Testis (tissue), 3 donors: Measurements from ENCODE around the gene ADH1C. TPM values are rescaled to one million over a fixed set of nuclear protein-coding genes. Genes with fewer than 3 reads are reported as not detected.
"Not testable (repeated sequence)": the region's sequence is repeated elsewhere in the genome, so short reads cannot be mapped to it uniquely, and the experiment has no call there.

ENCODE experiments used
- DNase-seq: peaks from one replicate; pipeline ENCODE4 v3.0.0-alpha.2; 2019
- H3K27ac ChIP-seq, 2 donors: fragments of 200-600 bp; sonication (generic); one replicate each; pipeline ENCODE4 v1.5.1; 2019
- H3K27me3 ChIP-seq: fragments of 200-600 bp; sonication (generic); one replicate; pipeline ENCODE4 v1.5.1; 2019
- H3K36me3 ChIP-seq: fragments of 200-600 bp; sonication (generic); one replicate; pipeline ENCODE4 v1.5.1; 2017; ENCODE audit warnings: low read depth; ENCODE audit errors: missing control alignments
- H3K4me1 ChIP-seq: fragments of 200-600 bp; sonication (generic); one replicate; pipeline ENCODE4 v1.5.1; 2019
- H3K4me3 ChIP-seq, 2 donors: fragments of 200-600 bp; sonication (generic); one replicate each; pipeline ENCODE4 v1.5.1; 2017 to 2019
- H3K9me3 ChIP-seq: fragments of 200-600 bp; sonication (generic); one replicate; pipeline ENCODE4 v1.5.1; 2017
- POLR2A ChIP-seq: fragments of 450-650 bp; IDR thresholded peaks from one replicate; pipeline ENCODE4 v1.6.1; 2017; ENCODE audit warnings: antibody characterized with exemption, mild to moderate bottlenecking, moderate library complexity
- WGBS, 2 donors: methylation state at CpG; one replicate each; pipeline ENCODE4 v1.1.5; 2018; 5-methylcytosine and 5-hydroxymethylcytosine counted together
- intact Hi-C: fragments of 100-400 bp; cut with DNase I; formaldehyde crosslinking; loops from one replicate; pipeline ENCODE4 v1.15.1; 2023; ENCODE audit warnings: low total_unique reads
- polyA plus RNA-seq: library from polyadenylated mRNA; stranded (reverse); fragments of 350-450 nt; fragmentation: Illumina TruSeq; extraction: RNeasy Lipid Tissue Mini Kit (QIAGEN cat#74804); gene quantifications from one replicate; pipeline ENCODE4 v1.2.3, GENCODE V29; 2014; ENCODE audit warnings: low read depth, low replicate concordance; ENCODE audit not compliant: insufficient read depth
- total RNA-seq, 2 donors: library from RNA; depleted of rRNA; stranded (reverse); fragments of >200 nt; gene quantifications; one replicate each; pipeline ENCODE4 v1.2.3, GENCODE V29; 2016
- TF ChIP-seq, protein P1 (sequence below), 3 experiments: fragments of 450-650 bp in 2 of 3; fragments of 200-600 bp in 1 of 3; sonication (generic) in 1 of 3; IDR thresholded peaks; one replicate each; pipeline ENCODE4 v1.5.1; 2016 to 2019; ENCODE audit warnings: antibody characterized with exemption in 3 of 3, mild to moderate bottlenecking in 2 of 3, moderate library complexity in 1 of 3

The ADH1C gene
- total and polyA plus RNA-seq, 3 donors from 2014 or later: 0.43 to 2.6 (median 2.4) TPM

DNA sequence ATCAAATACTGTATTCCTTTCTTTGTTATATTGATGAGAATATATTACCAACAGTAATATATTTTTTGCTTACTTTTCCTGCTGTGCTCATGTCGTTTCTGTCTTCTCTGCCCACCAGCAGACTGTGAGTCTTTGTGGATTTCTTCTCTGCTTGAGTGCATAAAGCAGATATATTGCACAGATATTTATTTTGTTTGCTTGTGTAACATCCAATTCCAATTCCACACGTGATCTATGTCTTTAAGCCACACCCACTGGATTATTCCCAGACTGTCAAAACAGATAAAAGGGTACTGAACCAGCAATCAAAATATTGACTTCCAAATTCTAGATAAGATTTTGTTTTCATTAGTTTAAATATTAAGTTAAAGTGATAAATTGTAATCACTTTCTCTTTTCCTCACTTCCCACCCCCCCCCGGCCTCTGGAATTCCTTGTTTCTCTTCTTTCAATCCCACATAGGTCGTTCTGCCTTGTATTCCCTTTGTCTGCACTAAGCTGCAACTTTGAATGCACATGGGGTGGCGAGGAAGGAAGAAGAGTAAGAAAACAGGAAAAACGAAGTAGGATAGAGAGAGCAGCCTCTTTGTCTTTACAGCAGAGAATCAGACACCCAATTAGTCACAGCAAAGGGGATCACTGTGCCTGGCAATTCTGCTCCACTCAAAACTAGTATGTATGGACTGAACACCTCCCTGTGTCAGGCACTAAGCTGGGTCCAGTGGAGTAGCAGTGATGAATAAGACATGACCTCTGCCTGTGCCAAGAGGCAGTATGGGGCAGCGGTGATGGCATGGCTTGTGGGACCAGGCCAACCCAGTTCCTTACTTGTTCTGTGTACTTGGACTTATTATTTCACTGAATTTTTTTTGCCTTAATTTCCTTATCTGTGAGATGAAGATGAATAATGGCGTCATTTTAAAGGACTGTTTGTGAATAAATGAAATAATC lies 31.0 kb downstream of the ADH1C start, which contains the start of gene ADH1B:
ADH1B (minus strand) TSS at position 161 of the 951 bp plus-strand sequence; CDS start at position 91, 70 bp downstream.
- Histone ChIP-seq H3K36me3 (no peaks in the 10 kb centered on the region), H3K4me3 (no peak within 1 kb of the TSS), H3K27ac (no peak within 1 kb of the TSS), H3K27me3 (no peaks in the 10 kb centered on the region), H3K4me1 (peaks cover 21% of the 10 kb centered on the region), H3K9me3 (no peaks in the 10 kb centered on the region)
- intact Hi-C loops: loop anchor here (10.0 kb wide), 1 partner anchor 63 kb away; no protein-coding TSS in a partner anchor
- 61 to 63% methylated on average over 8 of the region's 8 CpGs for WGBS, 2 donors
- TF ChIP-seq, protein P1, sequence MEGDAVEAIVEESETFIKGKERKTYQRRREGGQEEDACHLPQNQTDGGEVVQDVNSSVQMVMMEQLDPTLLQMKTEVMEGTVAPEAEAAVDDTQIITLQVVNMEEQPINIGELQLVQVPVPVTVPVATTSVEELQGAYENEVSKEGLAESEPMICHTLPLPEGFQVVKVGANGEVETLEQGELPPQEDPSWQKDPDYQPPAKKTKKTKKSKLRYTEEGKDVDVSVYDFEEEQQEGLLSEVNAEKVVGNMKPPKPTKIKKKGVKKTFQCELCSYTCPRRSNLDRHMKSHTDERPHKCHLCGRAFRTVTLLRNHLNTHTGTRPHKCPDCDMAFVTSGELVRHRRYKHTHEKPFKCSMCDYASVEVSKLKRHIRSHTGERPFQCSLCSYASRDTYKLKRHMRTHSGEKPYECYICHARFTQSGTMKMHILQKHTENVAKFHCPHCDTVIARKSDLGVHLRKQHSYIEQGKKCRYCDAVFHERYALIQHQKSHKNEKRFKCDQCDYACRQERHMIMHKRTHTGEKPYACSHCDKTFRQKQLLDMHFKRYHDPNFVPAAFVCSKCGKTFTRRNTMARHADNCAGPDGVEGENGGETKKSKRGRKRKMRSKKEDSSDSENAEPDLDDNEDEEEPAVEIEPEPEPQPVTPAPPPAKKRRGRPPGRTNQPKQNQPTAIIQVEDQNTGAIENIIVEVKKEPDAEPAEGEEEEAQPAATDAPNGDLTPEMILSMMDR (IDR thresholded peaks at IDR 0.05): no peak
- no peak for TF ChIP-seq POLR2A
- DNase-seq: no peak

DNA sequence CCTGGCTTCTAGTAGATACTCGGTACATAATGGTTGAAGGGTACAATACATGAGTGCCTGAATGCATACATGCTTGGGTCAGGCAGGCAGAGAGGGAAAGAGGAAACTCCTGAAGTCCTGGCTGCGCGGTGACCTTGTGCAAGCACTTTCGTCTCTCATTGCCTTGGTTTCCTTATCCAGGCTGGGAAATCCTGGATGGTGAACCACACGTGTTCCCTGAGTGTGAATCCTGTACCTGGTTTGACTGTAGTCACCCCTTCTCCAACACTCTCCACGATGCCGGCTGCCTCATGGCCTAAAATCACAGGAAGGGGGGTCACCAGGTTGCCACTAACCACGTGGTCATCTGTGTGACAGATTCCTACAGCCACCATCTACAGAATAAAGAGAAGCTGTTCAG lies 34.7 kb downstream of the ADH1C start:
- H3K36me3 ChIP-seq, H3K4me1 ChIP-seq, H3K27me3 ChIP-seq, DNase-seq, intact Hi-C loops, H3K4me3 ChIP-seq, H3K9me3 ChIP-seq, H3K27ac ChIP-seq: not testable (repeated sequence)
- 54 to 81% methylated on average over 7 to 8 of the region's 8 CpGs for WGBS, 2 donors

DNA sequence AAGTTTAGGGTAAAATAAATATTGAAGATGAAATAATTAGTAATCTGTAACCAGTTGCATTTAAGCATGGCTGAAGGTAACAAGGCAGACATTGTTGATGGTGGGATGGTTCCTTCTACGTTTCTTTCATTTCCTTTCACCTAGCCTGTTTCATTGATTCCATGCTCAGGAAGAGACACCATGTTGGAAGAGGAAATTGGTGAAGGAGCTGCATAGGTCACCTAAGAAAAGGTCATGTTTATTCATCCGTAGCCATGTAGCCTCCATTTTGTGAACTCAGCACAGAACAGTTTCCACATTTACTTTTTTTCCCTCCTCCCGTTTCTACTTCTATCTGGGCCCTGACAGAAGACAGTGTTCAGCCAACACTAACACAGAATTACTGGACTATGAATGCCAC lies 35.2 kb downstream of the ADH1C start:
- H3K36me3 ChIP-seq: no peaks in the 10 kb centered on the region
- DNase-seq: no peak
- H3K27ac ChIP-seq: no peak overlapping the region
- H3K9me3 ChIP-seq: no peaks in the 10 kb centered on the region
- no peak overlapping the region for H3K4me3 ChIP-seq
- no peaks in the 10 kb centered on the region for H3K27me3 ChIP-seq
- TF ChIP-seq, protein P1 (IDR thresholded peaks at IDR 0.05): no peak
- no peak for TF ChIP-seq POLR2A
- H3K4me1 ChIP-seq: peaks cover 4% of the 10 kb centered on the region
- intact Hi-C loops: no loop called here
- 43 to 66% methylated on average over 3 of the region's 3 CpGs for WGBS, 2 donors

DNA sequence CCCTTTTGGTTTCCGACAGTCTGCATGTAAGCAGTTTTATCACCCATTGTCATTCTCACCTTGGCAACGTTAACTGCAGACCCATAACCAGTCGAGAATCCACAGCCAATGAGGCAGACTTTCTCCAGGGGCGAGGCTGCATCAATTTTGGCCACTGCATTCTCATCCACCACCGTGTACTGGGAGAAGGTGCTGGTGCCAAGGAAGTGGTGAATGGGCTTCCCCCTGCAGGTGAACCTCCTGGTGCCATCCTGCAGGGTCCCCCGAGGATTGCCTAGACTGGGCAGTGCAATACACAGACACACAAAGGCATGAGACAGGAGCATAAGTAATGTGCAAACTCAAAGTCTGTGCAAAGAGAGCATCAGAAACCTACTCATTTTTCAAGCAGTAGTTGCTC lies 36.7 kb downstream of the ADH1C start:
- peaks cover 4% of the 10 kb centered on the region for H3K4me1 ChIP-seq
- H3K36me3 ChIP-seq: no peaks in the 10 kb centered on the region
- H3K27ac ChIP-seq: no peak overlapping the region
- no peak for DNase-seq
- no peak overlapping the region for H3K4me3 ChIP-seq
- H3K9me3 ChIP-seq: no peaks in the 10 kb centered on the region
- intact Hi-C loops: no loop called here
- H3K27me3 ChIP-seq: no peaks in the 10 kb centered on the region
- no peak for TF ChIP-seq POLR2A
- TF ChIP-seq, protein P1 (IDR thresholded peaks at IDR 0.05): no peak
- WGBS, 2 donors: 67 to 69% methylated on average over 6 of the region's 6 CpGs

DNA sequence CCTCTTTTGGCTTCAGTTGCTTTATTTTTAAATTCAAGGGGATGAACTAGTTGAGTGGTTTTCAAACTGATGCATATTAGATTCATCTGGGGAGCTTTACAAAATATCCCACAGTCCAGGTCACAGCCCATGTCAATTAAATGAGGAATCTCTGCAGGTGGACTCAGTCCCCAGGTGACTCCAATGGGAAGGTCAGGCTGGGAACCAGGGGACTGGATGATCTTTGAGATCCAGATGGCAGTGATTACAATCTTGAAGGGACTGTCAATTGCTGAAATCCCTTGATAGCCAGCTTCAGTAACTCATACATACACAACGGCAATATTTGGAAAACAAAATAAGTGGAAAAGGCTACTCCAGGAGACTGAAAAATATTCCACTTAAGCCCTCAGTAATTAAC lies 38.3 kb downstream of the ADH1C start:
- H3K4me3 ChIP-seq: no peak overlapping the region
- 90 to 94% methylated on average over 1 of the region's 1 CpG for WGBS, 2 donors

More for the DNA sequence above, 38.3 kb downstream of the ADH1C start:
- Histone ChIP-seq H3K27ac (no peak overlapping the region), H3K4me1 (peaks cover 4% of the 10 kb centered on the region), H3K36me3 (no peaks in the 10 kb centered on the region), H3K9me3 (no peaks in the 10 kb centered on the region), H3K27me3 (no peaks in the 10 kb centered on the region)
- intact Hi-C loops: no loop called here
- DNase-seq: no peak
- no peak for TF ChIP-seq POLR2A
- TF ChIP-seq, protein P1 (IDR thresholded peaks at IDR 0.05): no peak
